Forelimb muscle (tissue), 1 donor: ENCODE data around the gene MCIDAS. TPM values are rescaled to one million over a fixed set of nuclear protein-coding genes. Genes with fewer than 3 reads are reported as not detected.

ENCODE experiments used
- DNase-seq: peaks from one replicate; pipeline ENCODE4 v3.0.0-alpha.2; 2013; ENCODE audit warnings: low read depth
- polyA plus RNA-seq: library from polyadenylated mRNA; unstranded; fragments of 120-200 nt; gene quantifications from one replicate; pipeline ENCODE4 v1.2.1, GENCODE V29; 2013; ENCODE audit not compliant: insufficient read length

The MCIDAS gene
- not detected for polyA plus RNA-seq

- DNase-seq: no peak
Observed at GRCh38 chr5:55226934-55227663, at the start of gene MCIDAS. Gene MCIDAS (minus strand): TSS chr5:55227315. CDS start chr5:55227138, 177 bp downstream.

- DNase-seq: no peak
Observed at GRCh38 chr5:55276771-55277170, 49.7 kb upstream of the MCIDAS start.

GRCh38 chr5:55258339-55258738, 31.2 kb upstream of the MCIDAS start:
- no peak for DNase-seq

GRCh38 chr5:55254802-55255201, 27.7 kb upstream of the MCIDAS start:
- no peak for DNase-seq

GRCh38 chr5:55250064-55250463, 22.9 kb upstream of the MCIDAS start:
- DNase-seq: no peak

GRCh38 chr5:55241746-55242145, 14.6 kb upstream of the MCIDAS start:
- DNase-seq: no peak

GRCh38 chr5:55236800-55237199, 9.7 kb upstream of the MCIDAS start:
- no peak for DNase-seq

- no peak for DNase-seq
Observed at GRCh38 chr5:55234121-55234700, 7.1 kb upstream of the MCIDAS start.

- no peak for DNase-seq
Observed at GRCh38 chr5:55232985-55233928, 6.1 kb upstream of the MCIDAS start, which contains the start of gene CCNO. Gene CCNO (minus strand): TSS chr5:55233608. CDS start chr5:55233523, 85 bp downstream.

- no peak for DNase-seq
Observed at GRCh38 chr5:55232271-55232984, 5.3 kb upstream of the MCIDAS start.

- DNase-seq: no peak
Observed at GRCh38 chr5:55231919-55232270, 4.8 kb upstream of the MCIDAS start.

- no peak for DNase-seq
Observed at GRCh38 chr5:55231029-55231918, 4.2 kb upstream of the MCIDAS start.

GRCh38 chr5:55230086-55230629, 3.0 kb upstream of the MCIDAS start:
- DNase-seq: no peak

- no peak for DNase-seq
Observed at GRCh38 chr5:55227664-55228430, 732 bp upstream of the MCIDAS start.

- no peak for DNase-seq
Observed at GRCh38 chr5:55226027-55226933, 835 bp downstream of the MCIDAS start.

- no peak for DNase-seq
Observed at GRCh38 chr5:55225346-55225745, 1.8 kb downstream of the MCIDAS start.

GRCh38 chr5:55223812-55224240, 3.3 kb downstream of the MCIDAS start:
- no peak for DNase-seq
